Activated naive CD4-positive, alpha-beta T cell treated with Interleukin-2 at 50 U/mL for 16 hours (primary cell): ENCODE data around the gene GRK6.

Experiments
- DNase-seq: peaks from one replicate; pipeline ENCODE4 v3.0.0-alpha.2; 2020

The GRK6 gene

DNA sequence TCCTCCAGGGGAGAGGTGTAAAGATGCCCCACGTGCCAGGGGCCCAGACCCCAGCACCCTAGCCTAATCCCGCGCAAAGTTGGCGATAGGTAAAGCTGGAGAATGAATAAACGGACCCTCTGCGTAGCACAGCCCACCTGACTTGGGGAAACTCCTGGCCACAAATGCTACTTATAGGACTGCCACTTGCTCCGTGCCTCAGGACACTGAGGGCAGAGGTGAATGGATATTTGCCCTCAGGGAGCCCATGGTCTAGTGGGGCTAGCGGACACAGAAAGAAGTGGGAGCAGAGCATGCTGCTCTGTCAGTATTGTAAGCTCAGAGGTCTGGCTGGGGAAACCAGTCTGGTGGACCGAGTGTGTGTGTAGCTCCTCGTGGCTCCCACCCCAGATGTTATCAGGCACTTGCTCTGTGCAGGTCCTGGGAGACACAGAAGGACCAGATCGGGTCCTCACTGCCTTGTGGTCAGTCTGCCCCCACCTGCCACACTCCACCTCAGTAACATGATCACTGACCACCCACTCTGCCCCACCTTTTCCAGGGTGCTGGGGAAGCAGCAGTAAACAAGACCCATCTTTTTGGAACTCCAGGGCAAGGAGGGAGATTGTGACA is 841 bp downstream of the GRK6 start:
- DNase-seq, result no peak

DNA sequence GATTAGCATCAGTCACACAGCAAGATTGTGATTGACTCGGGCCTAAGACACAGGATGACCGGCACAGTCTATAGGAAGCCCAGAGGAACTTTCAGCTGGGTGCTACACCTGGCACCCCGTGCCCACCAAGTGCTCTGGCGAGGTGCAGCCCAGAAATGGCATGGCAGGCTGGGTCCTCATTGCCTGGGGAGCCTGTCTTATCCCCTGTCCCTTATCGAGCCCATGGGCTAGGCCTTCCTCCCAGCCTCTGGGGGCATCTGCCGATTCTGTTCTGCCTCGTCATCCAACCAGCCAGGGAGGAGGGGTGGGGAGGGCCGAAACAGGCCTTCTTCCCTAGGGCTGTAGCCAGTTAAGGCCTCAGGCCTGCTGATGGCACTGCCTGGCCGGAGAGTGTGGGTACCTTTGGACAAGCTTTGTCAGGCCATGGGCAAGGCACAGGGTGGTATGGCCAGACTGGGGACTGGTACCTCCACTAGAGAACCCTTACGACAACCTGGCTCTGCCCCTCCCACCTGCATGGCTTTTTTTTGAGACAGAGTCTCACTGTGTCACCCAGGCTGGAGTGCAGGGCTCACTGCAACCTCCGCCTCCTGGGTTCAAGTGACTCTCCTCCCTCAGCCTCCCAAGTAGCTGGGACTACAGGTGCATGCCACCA is 1.6 kb downstream of the GRK6 start:
- DNase-seq, result peak; percentile 48

DNA sequence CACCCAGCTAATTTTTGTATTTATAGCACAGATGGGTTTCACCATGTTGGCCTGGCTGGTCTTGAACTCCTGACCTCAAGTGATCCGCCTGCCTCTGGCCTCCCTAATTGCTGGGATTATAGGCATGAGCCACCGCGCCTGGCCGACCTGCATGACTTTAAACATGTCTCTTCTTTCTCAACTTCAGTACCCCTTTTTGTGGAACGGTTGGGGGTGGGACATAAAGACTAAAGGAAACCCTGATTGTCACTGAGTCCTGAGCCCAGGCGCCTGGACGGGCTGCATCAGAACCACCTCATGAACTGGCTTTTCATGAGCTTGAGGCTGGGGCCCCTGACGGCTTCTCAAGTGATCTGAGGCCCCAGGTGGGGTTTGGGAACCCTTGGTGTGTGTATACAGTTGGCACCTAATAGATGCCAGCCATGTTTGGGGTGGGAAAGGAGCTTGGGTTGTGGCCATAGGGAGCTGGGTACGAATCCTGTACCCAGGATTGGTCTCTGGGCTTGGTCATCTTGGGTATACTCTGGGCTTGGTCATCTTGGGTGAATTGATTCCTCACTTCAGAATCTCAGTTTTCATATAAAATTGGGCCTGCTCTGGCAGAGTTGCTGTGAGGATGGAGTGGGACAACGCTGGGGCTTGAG is 2.2 kb downstream of the GRK6 start:
- DNase-seq, result no peak

DNA sequence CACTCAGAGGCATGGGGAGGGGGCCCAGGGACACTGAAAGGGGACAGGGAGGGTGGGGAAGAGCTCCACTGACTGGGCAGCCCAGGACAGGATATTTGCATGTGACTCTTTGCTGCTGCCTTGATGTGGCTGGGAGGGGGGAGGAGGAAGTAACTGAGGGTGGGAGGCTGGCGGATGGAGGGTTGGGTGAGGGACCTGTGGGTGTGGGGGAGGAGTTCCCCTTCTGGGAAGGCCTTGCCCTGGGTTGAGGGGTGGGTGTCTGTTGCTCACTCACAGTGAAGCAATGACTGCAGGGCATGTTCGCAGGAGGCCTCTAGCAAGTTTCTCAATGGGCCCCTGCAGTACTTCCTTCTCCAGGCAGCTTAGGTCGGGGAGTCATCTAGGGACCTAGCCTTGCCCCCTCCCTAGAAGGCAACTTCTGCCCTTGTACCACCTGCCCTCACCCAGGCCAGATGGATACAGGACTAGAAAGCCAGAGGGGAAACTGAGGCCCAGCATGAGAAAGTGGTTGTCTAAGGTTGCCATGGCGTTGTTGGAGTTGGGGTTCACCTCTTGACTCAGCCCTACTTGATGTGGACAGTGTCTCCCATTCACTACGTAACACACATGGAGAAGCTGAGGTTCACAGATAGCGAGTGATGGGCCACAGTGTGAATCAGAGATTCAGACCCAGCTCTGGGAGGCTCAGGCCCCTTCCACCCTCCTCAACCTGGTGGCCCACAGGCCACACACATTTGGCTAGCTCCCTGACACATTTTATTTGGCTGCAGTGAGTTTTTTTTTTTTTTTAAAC is 3.0 kb downstream of the GRK6 start:
- DNase-seq, result peak; percentile 90

DNA sequence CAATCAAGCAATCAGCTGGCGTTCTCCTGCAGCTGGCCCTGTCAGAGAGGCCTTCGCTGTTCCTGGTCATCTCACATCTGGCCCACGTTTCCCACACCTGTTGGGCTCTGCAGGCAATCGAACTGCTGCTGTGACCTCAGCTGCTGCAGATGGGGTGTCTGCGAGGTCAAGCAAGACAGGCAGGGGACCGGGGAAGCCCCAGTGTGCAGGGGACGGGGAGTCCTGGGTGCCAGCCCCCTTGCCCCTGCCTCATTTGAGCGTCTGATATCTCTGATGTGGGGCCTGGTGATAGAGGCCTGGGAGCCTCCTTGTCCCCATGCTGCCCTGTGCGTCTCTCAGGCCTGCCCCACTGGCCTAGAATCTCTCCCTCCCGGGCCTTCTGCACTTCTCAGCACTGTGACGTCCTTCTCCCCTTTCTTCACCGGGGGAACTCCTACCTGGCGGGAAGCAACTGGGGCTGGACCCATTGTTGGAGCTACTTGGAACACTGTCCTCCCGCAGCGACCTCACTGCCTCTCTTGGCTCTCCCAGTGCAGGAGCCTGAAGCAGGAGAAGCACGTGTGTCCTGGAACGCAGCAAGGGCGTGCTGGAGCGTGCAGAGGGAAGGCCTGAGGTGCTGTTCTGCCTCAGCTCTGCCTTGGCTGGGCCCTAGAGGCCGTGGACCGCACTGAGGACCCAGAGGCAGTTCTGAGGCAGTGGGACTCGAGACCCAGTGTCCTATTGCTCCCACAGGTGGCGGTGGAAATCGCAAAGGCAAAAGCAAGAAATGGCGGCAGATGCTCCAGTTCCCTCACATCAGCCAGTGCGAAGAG is 3.9 kb downstream of the GRK6 start:
- DNase-seq, result no peak

DNA sequence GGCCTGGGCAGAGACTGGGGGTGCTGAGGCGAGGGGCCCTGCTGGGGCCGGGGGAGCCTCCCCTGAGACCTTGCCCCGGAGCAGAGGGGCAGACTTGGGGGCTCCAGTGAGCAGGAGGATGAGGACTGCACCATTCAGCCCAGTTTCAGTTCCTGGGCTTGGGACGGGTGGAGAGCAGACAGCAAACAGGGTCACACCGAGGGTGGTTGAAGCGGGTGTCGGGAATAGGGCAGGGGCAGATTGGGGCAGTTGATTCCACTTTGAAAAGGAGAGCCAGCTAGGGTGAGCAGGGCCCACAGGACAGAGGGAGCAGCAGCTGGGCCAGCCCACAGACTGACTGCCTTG is 4.5 kb downstream of the GRK6 start:
- no peak for DNase-seq

DNA sequence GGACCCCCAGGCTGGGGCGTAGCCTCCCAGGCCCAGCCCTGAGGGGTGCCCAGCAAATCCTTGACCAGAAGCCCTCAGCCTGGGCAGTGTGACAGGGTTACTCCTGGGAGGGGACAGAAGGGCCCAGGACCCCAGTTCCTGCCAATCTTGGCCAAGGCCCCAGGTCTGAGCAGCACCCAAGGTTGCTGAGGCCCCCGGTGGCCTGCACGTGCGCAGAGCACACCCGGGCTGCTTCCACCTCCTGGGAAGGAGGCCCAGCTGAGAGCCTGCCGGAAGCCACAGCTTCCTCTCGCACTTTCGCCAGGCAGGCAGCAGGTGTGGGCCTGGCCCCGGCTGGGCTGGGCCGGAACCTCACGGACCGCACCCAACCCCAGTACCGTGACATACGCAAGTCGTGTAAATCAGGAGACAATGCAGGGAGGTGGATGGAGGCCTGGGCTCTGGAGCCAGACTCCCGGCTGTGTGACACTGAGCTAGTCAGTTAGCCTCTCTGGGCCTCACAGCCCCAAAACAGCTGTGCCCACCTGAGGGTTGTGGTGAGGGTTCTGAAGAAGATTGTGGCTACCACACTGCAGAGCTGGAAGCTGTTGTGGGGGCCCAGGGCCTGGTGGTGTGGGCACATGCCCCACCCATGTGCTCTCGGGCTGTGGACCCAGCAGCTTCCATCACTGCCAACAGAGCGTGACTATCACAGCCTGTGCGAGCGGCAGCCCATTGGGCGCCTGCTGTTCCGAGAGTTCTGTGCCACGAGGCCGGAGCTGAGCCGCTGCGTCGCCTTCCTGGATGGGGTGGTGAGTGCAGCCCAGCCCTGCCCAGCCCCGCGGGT is 5.1 kb downstream of the GRK6 start:
- peak; percentile 80 for DNase-seq

DNA sequence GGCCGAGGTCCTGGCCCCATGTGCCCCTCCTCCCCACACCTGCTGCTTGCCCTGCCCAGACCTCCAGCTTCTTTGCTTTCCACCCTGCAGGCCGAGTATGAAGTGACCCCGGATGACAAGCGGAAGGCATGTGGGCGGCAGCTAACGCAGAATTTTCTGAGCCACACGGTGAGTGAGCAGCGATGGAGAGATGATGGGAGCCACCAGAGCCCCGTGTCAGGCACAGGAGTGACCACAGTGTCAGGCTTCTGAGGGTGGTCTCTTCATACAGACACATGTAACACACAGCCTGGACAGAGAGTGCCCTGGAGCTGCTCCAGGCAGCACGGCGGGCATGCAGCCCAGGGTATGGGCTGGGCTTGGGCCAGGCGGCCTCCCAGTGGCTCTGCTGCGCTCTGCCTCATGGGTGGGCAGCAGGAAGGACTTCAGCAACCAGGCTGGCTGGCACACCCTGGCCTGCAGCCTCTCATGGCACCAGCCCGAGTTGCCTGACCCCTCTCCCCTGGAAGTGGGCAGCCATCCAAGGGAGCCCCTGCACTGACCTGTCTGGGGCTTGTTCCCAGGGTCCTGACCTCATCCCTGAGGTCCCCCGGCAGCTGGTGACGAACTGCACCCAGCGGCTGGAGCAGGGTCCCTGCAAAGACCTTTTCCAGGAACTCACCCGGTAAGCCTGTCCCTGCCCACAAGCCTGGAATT is 5.8 kb downstream of the GRK6 start:
- DNase-seq, result peak; percentile 67

DNA sequence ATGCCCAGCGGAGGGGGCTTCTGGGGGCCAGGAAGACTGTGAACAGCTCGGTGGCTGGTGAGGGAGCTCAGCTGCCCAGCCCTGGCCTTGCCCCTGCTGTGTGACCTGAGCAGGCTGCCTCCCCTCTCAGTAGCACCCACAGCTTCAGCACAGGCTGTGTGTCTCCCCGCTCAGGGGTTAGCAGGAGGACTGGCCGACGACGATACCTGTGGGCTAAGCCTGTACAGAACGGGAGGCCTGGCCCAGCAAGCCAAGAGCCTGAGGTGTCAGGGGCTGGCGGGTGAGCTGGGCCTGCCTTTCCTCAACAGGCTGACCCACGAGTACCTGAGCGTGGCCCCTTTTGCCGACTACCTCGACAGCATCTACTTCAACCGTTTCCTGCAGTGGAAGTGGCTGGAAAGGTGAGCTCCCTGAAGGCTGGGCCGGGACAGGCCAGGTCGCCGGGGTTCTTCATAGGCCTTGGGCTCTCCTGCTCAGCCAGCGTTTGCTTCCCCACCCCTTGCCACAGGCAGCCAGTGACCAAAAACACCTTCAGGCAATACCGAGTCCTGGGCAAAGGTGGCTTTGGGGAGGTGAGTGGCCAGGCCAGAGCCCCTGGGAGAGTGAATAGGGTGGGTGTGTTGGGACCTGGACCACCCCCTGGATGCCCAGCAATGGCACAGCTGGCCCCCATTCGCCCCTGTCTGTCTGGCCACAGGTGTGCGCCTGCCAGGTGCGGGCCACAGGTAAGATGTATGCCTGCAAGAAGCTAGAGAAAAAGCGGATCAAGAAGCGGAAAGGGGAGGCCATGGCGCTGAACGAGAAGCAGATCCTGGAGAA is 6.6 kb downstream of the GRK6 start:
- no peak for DNase-seq

DNA sequence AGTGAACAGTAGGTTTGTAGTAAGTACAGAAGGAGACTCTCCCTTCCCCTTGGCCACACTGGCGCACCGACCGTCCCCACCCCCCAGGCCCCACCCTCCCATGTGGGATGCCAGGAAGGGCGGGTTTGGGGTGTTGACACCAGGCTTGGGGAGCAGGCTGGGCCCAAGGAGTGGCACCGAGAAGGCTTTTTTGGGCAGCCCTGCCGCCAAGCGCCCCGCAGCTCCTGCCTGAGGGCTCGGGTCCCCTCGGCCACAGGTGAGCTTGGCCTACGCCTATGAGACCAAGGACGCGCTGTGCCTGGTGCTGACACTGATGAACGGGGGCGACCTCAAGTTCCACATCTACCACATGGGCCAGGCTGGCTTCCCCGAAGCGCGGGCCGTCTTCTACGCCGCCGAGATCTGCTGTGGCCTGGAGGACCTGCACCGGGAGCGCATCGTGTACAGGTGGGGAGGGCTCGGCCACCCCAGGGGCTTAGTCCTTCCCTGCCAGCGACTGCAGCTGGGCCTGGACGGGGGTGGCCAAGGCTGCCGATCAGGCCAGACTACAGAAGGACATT is 7.3 kb downstream of the GRK6 start:
- no peak for DNase-seq

DNA sequence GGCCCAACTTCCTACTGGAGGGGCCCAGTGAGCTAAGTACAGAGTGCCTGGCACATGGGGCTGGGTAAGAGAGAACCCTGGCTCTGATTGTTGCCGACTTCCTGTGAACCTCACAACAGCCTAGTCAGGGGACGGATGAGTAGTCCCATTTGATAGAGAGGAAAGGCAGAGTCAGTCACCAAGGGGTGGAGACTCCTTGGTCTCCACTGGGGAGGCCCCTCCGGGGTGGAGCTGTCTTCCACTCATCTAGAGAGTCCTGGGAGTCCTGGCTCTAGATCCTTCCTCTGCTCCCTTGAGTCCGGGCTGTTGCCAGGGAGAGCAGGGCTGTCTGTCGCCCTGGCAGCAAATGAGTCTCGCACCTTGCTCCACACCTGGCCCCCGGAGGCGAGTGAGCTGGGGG is 8.0 kb downstream of the GRK6 start:
- DNase-seq, result peak; percentile 70

DNA sequence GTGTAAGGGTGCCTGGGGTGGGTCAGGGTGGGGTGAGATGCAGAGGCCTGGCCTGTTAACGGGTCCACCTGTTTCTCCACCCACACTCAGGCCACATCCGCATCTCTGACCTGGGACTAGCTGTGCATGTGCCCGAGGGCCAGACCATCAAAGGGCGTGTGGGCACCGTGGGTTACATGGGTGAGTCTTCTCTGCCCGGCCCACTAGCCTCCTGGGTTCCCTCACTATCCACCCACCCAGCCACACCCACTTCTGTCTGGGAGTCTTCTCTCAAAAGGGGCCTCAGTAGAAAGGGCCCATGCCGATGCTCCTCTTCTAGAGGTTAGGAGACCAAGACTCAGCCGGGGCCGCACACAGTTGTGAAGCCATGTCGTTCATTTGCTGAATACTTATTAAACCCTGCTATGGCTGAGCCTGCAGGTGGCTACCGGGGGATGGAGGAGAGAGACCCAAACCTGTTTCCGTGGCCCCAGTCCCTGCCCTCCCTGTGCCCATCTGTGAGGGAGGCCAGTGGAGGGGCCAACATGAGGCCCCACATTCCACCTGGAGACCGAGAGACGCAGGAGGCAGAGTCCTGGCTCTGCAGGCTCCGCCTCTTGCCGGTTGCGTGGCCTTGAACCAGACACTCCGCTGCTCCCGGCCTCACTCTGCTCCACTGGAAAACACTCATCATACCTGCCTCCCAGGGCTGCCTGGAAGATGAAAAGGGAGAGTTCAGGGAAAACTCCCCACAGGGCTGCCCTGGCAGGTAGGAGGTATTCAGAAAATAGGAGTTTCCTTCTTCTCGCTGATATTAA is 8.7 kb downstream of the GRK6 start:
- DNase-seq, result no peak

DNA sequence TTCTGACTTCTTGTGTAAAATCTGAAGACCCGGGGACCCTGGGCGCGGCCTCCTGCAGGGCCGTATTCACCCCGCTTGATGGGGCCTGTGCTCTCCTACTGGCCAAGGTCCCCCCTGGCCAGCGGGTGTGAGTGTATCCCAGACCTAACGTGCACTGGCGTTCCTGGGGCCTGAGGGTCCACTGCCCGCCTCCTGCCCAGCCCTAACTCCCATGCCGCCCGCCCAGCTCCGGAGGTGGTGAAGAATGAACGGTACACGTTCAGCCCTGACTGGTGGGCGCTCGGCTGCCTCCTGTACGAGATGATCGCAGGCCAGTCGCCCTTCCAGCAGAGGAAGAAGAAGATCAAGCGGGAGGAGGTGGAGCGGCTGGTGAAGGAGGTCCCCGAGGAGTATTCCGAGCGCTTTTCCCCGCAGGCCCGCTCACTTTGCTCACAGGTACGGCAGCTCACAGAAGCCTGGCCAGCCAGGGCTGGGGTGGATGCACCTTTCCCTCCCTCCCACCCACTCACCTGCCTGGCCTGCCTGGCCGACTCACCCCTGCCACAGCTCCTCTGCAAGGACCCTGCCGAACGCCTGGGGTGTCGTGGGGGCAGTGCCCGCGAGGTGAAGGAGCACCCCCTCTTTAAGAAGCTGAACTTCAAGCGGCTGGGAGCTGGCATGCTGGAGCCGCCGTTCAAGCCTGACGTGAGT is 9.5 kb downstream of the GRK6 start:
- DNase-seq, result no peak

DNA sequence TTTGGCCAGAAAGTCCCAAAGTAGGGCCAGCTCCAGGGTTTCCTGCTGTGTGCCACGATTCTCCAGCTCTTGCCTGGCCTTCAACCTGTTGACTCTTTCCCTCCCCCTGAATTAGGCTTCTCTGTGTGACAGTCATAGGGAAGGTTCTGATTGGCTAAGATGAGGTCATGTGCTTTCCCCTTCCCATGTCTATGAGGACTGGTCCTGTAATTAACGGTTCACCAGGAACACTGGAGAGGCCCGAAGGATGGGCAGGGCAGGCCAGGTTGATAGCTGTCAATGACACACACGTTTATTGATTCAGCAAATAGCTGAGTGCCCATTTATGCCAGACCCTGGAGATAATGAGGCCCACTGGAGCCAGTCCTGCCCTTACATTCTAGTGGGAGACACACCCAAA is 11.1 kb downstream of the GRK6 start:
- DNase-seq, result no peak

DNA sequence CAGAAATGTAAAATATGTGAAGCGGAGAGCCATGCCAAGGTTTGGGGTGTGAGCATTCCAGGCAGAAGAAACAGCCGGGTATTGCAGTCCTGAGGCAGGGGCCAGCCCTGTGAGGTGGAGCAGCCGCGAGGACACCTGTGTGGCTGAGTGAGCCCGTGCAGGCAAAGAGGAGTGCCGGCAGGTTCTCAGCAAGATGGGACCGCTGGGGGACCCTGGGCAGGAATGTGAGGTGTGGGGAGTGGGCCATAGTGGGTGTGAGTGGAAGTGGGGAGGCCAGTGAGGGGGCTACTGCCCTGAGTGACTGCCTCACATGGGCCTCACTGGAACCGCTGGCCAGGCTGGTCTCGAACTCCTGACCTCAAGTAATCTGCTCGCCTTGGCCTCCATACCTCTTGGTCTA is 12.0 kb downstream of the GRK6 start:
- DNase-seq, result no peak

DNA sequence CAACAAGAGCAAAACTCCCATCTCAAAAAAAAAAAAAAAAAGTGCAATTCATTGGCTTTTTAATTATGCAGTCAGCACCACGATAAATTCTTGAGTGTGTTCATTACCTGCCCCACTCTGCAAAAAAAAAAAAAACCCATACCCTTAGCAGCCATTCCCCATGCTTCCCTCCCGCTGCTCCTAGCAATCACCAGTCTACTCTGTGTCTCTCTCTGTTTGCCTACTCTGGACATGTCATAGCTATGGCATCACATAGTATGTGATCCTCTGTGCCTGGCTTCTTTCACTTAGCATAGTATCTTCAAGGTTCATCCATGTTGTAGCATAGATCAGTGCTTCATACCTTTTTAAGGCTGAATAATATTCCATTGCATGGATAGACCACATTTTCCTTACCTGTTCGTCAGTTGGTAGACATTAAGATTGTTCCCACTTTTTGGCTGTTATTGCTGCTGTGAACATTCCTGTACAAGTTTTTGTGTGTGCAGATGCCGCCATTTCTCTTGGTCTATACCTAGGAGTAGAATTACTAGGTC is 13.1 kb downstream of the GRK6 start:
- DNase-seq, result no peak

DNA sequence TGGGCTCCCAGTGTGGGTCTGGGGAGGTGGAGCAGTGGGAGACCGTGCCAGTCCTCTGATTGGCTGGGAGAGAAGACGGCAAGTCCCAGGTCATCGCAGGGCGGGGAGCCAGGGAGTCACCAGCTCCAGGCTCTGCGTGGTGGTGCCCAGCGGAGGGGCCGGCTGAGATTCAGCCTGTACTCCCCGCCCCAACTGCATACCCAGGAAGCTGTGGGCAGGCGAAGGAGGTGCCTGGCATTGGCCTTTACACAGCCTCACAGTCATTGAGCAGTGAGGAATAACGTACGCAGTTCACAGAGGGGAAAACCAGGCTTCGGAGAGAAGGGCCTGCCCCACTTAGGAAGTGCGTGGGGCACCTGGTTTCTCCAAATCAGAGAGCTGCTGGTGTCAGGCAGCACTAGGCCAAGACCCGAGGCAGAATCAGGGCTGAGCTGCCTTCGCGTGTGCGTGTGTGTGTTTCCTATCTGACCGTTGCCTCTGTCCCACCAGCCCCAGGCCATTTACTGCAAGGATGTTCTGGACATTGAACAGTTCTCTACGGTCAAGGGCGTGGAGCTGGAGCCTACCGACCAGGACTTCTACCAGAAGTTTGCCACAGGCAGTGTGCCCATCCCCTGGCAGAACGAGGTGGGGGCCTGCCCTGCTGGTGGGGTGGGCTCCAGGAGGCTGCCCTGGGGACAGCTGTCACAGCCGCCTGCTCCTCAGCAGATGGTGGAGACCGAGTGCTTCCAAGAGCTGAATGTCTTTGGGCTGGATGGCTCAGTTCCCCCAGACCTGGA is 13.9 kb downstream of the GRK6 start:
- DNase-seq, result peak; percentile 71
